BE2C (cell line): ENCODE data around the gene HUS1B. TPM values are rescaled to one million over a fixed set of nuclear protein-coding genes. Genes with fewer than 3 reads are reported as not detected.

ENCODE experiments used
- DNase-seq: peaks from one replicate; pipeline ENCODE4 v3.0.0-alpha.2; 2020
- H3K27me3 ChIP-seq: fragments of 250-450 bp; sonication (Bioruptor Pico); 2 replicates; pipeline ENCODE4 v1.5.1; 2020; ENCODE audit warnings: mild to moderate bottlenecking
- H3K36me3 ChIP-seq: fragments of 250-450 bp; sonication (Bioruptor Pico); 2 replicates; pipeline ENCODE4 v1.5.1; 2020; ENCODE audit warnings: mild to moderate bottlenecking
- H3K4me1 ChIP-seq: fragments of 250-450 bp; sonication (Bioruptor Pico); 2 replicates; pipeline ENCODE4 v1.5.1; 2020
- H3K4me3 ChIP-seq: 2 replicates; pipeline ENCODE4 v1.5.1; 2011; ENCODE audit warnings: low read depth, low read length
- H3K9me3 ChIP-seq: fragments of 250-450 bp; sonication (Bioruptor Pico); 2 replicates; pipeline ENCODE4 v1.5.1; 2020
- CTCF ChIP-seq: IDR thresholded peaks from 2 replicates; pipeline ENCODE4 v1.5.1; 2012; ENCODE audit warnings: mild to moderate bottlenecking, low read depth, low read length
- polyA plus RNA-seq: library from polyadenylated mRNA; unstranded; fragments of >200 nt; gene quantifications from one replicate; pipeline ENCODE4 v1.2.1, GENCODE V29; 2012; ENCODE audit warnings: low read depth, missing spikeins; ENCODE audit not compliant: insufficient read length, insufficient read depth

HUS1B gene
- polyA plus RNA-seq, result 0.57 TPM

GRCh38 chr6:656460-657252, at the start of gene HUS1B:
Gene HUS1B (minus strand): TSS chr6:657100. CDS start chr6:656944, 156 bp downstream.
- DNase-seq, result no peak
- no peak for TF ChIP-seq CTCF
- Histone ChIP-seq H3K27me3 (no peaks in the 10 kb centered on the region), H3K9me3 (no peaks in the 10 kb centered on the region), H3K4me1 (no peaks in the 10 kb centered on the region), H3K36me3 (no peaks in the 10 kb centered on the region), H3K4me3 (no peak within 1 kb of the TSS)

- Histone ChIP-seq H3K36me3 (no peaks in the 10 kb centered on the region), H3K4me1 (no peaks in the 10 kb centered on the region), H3K27me3 (peaks cover 92% of the 10 kb centered on the region), H3K4me3 (no peak overlapping the region), H3K9me3 (no peaks in the 10 kb centered on the region)
- DNase-seq, result no peak
- no peak for TF ChIP-seq CTCF
These were observed 49.2 kb upstream of the HUS1B start for GRCh38 chr6:706146-706545.

GRCh38 chr6:705047-705446, 48.1 kb upstream of the HUS1B start:
- Histone ChIP-seq H3K4me3 (no peak overlapping the region), H3K36me3 (no peaks in the 10 kb centered on the region), H3K4me1 (no peaks in the 10 kb centered on the region), H3K9me3 (no peaks in the 10 kb centered on the region), H3K27me3 (peaks cover 92% of the 10 kb centered on the region)
- DNase-seq, result no peak
- no peak for TF ChIP-seq CTCF

- no peaks in the 10 kb centered on the region for H3K4me1 ChIP-seq
- no peak overlapping the region for H3K4me3 ChIP-seq
- no peaks in the 10 kb centered on the region for H3K36me3 ChIP-seq
These were observed 47.1 kb upstream of the HUS1B start for GRCh38 chr6:704046-704445.

GRCh38 chr6:703552-703951, 46.7 kb upstream of the HUS1B start:
- Histone ChIP-seq H3K36me3 (no peaks in the 10 kb centered on the region), H3K27me3 (peaks cover 90% of the 10 kb centered on the region), H3K4me1 (no peaks in the 10 kb centered on the region), H3K4me3 (no peak overlapping the region), H3K9me3 (no peaks in the 10 kb centered on the region)
- no peak for DNase-seq
- TF ChIP-seq CTCF, result no peak

More at GRCh38 chr6:704046-704445, 47.1 kb upstream of the HUS1B start:
- H3K27me3 ChIP-seq, result peaks cover 92% of the 10 kb centered on the region
- no peaks in the 10 kb centered on the region for H3K9me3 ChIP-seq
- no peak for TF ChIP-seq CTCF
- no peak for DNase-seq
